ENCODE data around the gene ZMIZ1.
"Not testable (repeated sequence)": the region's sequence is repeated elsewhere in the genome, so short reads cannot be mapped to it uniquely, and the experiment has no call there.

Gene ZMIZ1

GRCh38 chr10:79030705-79031104 lies 38.1 kb upstream of the ZMIZ1 start:
- DNase-seq = no peak

GRCh38 chr10:79031723-79032122 lies 37.0 kb upstream of the ZMIZ1 start:
- no peak for DNase-seq

GRCh38 chr10:79034271-79034876 lies 34.4 kb upstream of the ZMIZ1 start:
- no peak for DNase-seq

DNA sequence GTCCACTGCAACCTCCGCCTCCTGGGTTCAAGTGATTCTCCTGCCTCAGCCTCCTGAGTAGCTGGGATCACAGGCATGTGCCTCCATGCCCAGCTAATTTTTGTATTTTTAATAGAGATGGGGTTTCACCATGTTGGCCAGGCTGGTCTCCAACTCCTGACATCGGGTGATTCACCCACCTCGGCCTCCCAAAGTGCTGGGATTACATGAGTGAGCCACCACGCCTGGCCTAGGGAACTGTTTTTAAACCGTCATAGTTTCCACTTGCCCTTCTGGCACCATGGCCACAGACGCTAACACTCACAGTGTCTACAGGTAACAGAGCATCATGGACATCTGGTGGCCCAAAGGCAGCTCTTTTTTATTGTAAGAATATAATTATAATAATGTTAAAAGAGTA lies 32.4 kb upstream of the ZMIZ1 start:
- not testable (repeated sequence) for DNase-seq

DNA sequence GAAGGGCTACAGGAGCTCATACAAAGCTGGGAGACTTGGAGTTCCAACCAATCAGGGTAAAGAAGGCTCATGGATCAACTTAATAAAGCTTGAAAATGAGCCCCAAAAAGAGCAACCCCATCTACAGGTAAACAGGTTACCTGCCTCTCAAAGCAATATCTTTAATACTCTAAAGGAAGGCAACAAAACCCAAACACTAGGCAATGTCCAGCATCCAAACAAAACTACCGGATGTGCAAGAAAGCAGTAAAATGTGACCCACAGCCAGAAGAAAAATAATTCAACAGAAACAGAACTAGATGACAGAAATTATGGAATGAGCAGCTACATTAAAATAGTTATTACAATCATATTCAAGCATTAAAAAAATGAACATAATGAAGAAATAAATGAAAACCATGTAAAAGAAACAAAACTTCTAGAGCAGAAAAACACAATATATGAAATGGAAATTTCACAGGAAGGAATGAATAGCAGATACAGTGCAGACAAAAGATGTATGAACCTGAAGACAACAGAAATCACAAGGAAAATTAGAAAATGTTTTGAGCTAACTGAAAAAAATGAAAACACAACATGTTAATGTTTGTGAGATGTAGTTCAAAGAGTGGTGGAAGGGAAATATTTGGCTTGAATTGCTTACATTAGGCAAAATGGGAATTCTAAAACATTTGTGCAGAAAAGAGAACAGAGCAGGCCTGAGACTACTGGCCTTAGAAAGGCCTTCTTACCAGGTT lies 30.5 kb upstream of the ZMIZ1 start:
- no peak for DNase-seq

- peak; percentile 18 to 40 for DNase-seq
These were observed 29.9 kb upstream of the ZMIZ1 start for GRCh38 chr10:79038841-79039201.

- DNase-seq = no peak
These were observed 25.9 kb upstream of the ZMIZ1 start for GRCh38 chr10:79042639-79043411.

DNA sequence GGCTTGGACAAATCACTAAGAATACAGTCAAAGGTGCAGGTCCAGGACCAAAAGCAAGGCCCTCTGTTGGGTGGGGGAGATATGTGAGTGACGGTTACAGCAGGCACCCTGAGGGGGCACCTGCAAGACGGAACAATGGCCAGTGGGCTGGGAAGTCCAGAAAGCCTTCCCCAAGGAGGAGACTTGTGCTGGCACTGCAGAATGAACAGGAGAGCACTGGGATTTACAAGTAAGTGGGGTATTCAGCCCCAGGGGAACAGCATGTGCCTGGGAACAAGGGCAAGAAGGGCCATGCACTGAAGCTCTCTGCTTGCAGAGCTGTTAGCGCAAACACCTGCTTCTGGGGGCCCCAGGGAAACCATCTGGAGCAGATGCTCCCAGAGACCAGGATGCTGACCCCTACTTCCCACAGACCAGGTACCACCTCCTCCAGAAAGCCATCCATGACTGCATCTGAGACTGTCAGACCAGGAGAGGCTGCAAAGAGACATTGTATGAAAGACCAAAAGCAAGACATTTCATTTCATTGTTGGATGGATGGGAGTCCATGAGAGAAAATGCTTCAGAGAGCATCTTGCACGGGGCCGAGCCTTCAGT lies 24.6 kb upstream of the ZMIZ1 start:
- DNase-seq = no peak

- DNase-seq = no peak
These were observed 23.9 kb upstream of the ZMIZ1 start for GRCh38 chr10:79044846-79045245.

DNA sequence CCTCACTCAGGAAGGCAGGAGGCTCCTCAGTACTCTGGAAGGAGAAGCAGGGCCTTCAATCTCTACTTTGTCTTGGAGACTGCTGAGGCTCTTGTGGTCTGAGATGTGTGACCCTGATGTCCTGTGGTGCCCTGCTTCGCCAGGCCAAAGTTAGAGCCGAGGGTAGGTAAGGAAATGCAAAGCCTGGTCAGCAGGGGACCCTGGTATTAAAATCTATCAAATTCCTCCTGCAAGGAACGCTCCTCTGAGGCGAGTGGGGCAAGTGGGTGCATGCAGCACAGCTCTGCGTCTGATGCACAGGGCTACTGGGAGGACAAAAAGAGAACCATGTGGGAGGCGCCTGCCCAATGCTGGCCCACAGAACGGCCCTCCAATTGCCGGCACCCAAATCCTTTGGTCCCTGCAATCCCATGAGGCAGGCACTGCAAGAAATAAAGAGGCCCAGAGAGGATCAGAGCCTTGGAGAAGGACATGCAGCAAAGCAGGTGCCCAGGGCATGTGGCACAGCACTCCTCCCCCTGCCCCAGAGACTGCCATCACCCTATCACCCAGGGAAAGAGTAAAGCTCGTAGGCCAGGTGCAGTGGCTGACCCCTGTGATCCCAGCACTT lies 23.1 kb upstream of the ZMIZ1 start:
- no peak for DNase-seq

- DNase-seq = no peak
These were observed 22.4 kb upstream of the ZMIZ1 start for GRCh38 chr10:79046326-79046725.

- DNase-seq = no peak
These were observed 21.8 kb upstream of the ZMIZ1 start for GRCh38 chr10:79046741-79047583.

DNA sequence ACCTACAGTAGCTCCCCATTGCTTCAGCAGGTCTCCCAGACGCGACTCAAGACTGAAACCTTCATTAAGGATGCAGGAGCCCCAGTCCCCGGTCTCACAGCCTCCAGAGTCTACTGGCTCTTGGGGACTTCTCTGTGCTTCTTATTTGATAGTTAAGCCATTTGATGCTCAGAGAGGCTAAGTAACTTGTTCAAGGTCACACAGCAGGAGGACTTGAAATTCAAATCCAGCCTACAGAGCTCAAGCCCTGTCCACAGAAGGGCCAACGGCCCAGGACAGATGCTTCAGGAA lies 21.2 kb upstream of the ZMIZ1 start:
- DNase-seq = no peak

- no peak for DNase-seq
These were observed 20.7 kb upstream of the ZMIZ1 start for GRCh38 chr10:79047875-79048638.

- no peak for DNase-seq
These were observed 19.9 kb upstream of the ZMIZ1 start for GRCh38 chr10:79048639-79049550.

DNA sequence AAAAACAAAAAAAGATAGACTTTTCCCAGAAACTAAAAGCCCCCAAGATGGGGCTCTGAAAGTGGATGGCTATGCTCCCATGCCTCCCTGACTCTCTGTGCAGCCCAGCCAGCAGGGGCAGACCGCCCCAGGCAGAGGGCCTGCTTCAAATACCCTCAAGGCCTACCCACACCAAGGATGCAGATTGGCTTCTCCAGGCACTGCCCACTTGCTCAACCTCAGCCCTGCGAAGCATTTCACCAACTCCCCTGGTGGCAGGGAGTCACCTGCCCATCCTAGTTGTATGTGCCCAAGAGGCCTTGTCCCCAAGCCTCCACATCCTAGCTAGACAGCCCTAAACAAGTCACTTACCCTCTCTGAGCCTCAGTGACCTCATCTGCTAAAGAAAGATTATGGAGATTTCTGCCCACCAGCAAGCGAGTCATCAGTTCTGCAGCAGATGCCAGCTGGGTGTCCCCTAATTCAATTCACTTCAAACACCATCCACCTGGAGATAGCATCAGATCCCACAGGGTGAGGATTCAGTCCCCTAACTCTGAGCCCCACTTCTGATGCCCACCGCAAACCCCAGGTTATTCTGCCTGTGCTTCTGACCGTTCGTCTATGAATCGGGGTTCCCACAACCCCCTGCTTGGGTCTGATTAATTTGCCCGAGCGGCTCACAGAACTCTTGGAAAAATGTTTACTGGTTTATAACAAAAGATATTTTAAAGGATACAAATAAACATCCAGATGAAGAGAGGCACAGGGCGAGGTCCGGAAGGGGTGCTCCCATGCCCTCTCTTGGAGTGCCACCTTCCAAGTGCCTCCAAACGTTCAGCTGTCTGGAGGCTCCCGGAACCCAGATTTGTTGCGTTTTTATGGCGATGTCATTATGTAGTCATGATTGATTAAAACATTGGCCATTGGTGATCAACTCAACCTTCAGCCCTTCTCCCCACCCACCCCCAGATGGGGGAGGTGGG lies 18.6 kb upstream of the ZMIZ1 start:
- no peak for DNase-seq

DNA sequence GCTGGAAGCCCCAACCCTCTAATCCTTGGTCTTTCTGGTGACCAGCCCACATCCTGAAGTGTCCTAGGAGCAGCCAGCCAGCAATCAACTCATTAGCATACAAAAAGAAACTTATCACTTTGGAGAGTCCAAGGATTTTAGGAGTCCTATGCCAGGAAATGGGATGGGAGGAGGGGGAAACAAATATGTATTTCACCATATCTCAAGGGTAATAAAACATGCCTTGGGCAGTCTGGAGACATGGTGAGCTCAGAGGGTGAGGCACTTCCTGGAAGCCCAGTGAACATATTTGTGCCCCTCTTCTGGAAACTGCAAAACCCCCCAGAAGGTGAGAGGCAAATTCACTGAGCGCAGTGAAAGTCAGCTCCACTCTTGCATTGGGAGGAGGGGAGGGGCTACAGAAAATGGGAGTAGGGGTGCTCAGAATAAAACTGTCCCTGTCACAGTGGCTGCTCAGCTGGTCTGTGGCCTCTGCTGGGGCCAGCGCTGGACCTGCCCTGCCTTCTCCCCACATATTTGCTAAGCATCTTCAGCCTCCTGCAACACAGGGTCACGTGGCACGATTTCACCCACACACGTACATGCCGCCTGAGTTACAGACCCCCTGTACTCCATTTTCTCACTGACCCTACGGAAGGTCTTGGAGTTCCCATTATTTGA lies 17.7 kb upstream of the ZMIZ1 start:
- no peak for DNase-seq

GRCh38 chr10:79051766-79052165 lies 17.0 kb upstream of the ZMIZ1 start:
- DNase-seq = no peak

Data from NCI-H187 (cell line).